CD4-positive, alpha-beta T cell treated with Interleukin-1 beta for 1 hour (primary cell): ENCODE data around the gene CEP350.
A peak's percentile ranks its signal among the peaks of the same experiment; 100 is the strongest.
"Not testable (repeated sequence)": the region's sequence is repeated elsewhere in the genome, so short reads cannot be mapped to it uniquely, and the experiment has no call there.

Experiments
- DNase-seq, 2 donors: peaks; one replicate each; pipeline ENCODE4 v3.0.0-alpha.2; 2020 to 2022

CEP350 gene

DNA sequence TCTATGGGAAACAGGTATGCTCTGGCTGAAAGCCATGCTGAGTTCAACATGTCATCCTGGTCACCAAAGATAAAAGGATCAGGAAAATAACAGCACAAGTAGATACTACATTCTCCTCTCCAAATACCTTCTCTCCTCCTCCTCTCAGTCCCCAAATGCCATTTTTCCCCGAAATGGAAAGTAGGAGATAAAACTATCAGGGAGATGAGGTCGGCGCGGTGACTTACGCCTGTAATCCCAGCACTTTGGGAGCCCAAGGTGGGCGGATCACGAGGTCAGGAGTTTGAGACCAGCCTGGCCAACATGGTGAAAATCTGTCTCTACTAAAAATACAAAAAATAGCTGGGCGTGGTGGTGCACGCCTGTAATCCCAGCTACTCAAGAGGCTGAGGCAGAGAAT, 179.1 kb downstream of the CEP350 start:
- not testable (repeated sequence) for DNase-seq

DNA sequence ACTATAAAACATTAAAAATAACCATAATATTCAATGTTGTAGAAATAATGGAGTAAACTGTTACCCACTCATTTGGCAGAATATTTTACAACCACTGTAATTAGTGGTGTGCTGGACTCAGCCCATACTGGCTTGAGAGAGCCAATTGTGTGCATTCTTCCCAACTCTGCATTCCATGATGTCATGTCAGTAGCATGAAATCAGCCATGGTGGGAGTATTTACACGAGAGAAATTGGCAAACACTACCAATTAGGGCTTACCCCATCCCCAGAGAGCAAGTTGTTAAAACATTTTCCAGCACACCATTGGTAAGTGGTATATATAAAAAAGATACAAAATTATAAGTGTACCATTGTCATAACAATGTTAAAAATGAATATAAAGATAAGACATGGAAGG, 180.9 kb downstream of the CEP350 start:
- DNase-seq = no peak

DNA sequence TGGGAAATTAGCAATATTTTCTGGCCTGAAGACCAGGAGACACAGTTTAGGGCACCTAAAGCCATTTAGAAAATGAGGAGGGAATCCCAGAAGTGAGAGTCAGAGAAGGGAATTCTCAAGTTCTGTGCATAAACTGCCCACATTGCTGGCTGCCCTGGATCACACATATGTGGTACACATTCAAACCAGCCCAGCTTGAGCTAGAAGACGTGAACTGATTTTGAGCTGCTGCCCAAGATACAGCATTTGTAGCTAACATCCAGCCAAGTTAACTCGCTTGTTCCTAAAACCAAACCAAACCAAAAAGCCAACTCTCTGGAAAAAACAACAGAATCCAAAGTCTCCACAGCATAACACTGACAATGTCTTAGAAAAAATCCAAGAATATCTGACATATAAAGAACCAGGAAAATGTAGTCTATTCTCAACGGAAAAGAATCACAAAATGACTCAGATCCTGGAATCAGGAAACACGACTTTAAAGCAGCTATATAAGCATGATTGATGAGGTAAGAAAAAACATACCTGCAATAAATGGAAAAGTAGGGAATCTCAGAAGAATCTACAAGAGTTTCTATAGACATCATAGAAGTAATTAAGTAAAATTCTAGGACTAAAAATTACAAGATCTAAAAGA, 181.8 kb downstream of the CEP350 start:
- DNase-seq = no peak

DNA sequence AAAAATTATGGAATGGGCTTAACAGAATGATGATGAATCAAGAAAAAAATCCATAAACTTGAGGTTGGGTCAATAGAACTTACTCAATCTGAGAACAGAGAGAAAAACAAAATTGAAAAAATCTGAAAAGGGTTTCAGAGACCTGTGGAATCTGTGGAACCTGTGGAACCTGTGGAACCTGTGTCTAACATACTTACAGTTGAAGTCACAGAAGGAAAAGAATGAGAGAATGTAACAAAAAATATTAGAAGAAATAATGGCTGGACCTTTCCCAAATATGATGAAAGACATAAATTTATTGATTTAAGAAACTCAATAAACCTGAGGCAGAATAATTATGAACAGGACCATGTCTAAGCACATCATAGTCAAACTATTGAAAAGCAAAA, 182.4 kb downstream of the CEP350 start:
- no peak for DNase-seq

DNA sequence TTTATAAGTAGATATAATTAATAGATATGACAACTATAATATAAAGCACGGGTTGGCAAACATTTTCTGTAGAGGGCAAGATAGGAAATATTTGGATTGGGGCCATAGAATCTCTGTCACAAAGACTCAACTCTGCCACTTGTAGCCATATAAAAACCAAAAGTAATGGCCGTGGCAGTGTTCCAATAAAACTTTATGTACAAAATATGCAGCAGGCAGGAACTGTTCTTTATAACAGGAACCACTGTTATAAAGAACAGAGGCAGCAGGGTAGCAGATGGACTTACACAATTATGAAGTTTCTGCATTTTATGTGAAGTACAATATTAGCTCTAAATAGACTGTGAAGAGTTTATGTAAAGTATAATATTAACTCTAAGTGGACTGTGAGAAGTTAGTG, 183.2 kb downstream of the CEP350 start:
- no peak for DNase-seq

DNA sequence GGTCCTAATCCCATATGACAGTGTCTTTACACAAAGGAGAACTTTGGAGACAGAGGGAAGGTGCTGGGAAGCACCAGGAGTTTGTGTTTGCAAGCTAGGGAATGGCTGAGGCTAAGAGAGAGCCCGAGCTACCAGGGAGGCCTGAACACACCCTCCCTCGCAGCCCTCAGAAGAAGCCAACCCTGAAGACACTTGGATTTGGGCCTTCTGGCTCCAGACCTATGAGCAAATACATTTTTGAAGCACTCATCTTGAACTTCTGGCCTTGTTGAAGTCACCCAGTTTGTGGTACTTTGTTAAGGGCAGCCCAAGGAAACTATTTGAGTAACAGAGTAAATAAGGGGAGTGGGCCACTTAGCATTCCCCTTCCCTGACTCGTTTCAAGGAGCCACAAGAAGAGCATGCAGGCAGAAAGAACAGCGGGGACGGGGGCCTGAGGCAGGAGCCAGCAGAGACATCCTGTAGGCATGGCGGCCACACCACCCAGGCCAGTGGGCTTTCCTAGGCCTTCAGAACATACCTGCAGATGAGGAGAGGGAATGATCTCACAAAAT, 186.8 kb downstream of the CEP350 start:
- DNase-seq = no peak

DNA sequence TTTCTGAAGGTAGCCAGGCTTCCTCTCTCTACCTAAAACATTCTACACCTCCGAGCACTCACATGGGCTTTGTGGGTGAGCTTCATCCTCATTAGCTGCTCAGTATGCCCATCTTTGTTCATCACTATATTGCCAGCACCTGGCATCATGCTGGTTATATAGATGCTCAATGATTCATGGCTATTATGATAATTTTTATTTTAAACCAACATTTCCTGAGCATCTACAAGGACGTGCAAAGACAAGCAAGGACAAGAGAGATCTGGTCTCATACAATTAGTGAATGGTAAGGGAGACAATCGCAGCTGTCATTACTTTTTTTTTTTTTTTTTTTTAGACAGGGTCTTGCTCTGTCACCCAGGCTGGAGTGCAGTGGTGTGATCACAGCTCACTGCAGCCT, 188.7 kb downstream of the CEP350 start:
- no peak for DNase-seq

DNA sequence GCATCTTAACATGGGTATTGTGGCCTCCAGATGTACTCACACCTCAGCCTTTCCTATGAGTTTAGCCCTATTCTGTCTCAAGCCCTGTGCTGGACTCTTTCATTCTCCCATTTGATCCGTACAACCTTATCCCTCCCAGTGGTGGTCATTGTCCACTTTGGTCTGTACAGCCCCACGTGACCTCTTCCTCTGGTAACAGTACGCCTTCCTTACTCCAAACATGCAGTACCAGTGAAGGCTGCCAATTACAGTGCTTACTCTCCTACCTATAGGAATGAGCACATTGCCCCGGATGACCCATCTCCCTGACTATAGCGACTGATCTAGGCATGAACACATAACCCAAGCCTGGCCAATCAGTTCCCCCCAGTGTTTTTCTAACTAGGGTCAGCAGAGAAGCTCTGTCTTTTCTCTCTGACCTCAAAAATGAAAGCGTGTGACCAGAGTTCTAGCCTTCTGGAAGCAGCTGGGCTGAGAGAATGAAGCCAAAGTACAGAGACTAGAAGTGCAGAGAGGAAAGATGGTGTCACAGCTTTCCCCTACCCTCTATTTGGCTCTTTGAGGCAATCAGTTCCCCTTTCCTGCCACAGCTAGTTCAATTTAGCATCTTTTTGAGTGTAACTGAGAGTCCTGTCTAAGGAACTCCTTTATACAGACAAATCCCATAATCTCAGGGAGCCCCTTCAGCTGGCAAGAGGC, 190.2 kb downstream of the CEP350 start:
- no peak for DNase-seq

DNA sequence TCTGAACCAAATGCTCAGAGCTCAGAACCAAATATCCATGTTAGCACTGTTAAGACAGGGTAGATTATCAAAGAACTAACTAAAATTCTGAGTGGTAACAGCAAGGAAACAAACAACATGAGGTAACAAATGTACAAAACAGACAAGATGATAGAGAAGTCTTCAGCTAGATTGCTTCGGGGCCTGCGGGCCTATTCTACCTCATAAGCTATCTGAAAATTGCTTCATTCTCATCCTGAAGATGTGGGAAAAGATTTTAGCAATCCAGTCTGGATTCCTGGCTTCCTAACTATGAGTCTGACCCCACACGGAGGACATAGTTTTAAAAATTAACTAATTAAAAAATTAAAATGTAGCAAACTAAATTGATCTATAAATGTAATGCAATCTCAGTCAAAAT, 190.8 kb downstream of the CEP350 start:
- DNase-seq = no peak

DNA sequence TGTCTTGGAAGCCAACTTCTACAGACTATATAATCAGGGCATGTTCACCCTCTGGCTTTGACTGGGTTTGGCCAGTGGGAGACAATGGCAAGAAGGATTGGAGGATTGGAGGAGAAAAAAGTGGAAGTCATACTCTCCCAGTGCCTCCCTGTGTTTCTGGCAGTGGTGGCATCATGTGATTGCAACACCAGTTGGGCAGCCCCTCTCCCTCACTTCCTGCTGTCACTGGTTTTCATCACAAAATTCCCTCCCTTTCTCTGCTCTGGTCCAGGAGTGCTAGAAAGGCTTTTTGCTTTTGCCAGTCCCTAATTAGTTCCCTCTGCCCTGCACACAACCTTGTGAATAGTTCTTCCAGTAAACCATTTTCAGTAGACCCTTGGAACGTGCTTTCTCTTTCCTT, 196.4 kb downstream of the CEP350 start:
- DNase-seq = peak in 1 of 2 donors; percentile 52

DNA sequence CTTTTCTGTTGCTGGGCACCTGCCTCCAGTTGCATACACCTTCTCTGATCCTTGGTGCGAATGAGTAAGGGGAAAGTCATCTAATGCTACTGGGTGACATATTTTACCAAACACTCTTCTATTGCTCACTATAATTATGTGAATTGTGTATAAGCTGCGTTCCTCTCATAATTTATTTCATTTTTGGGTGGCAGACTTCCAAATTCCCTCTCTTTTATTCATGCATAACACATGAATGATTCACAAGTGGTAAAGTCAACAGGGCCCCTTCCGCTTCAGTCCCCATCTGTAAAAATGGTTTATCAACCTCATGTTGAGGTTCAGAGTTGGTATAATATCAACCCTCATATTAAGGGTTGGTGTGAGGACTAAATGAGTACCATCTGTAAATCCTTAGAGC, 196.9 kb downstream of the CEP350 start:
- no peak for DNase-seq

DNA sequence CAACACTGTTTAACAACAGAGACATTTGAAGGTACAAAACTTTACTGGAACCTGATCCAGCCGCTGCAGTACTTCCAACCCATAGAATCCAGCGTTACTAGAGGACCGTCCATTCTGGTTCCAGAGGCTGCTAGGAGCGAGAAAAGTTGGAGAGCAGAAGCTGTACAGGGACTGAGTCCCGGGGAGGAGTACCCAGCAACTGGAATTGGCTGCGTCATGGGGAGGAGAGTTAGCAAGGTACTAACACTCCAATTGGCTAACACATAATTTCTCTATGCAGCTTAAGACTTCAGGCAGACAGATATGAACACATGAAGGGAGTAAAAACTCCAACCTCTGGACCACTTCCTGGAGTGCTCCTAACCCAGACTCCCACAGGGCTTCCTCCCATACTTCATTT, 198.0 kb downstream of the CEP350 start:
- DNase-seq = no peak

DNA sequence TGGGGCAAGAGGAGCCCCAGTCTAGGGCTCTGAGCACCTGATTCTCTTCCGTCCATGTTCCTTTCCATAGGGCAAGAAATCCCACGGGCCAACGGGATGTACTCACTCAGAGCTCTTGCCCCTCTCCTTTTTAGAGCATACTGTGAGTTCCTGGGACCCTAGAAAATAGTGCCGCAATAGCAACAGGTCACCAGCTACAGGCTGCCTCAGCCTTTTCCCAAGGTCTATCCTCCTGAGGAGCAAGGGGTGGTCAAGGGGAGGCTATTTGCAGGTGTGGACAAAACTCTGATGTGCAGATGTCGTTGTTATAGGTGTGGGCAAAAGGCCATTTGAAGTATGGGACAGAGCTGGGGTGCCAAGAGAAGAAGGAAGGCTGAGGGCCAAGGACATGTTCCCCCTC, 198.4 kb downstream of the CEP350 start:
- DNase-seq = no peak

DNA sequence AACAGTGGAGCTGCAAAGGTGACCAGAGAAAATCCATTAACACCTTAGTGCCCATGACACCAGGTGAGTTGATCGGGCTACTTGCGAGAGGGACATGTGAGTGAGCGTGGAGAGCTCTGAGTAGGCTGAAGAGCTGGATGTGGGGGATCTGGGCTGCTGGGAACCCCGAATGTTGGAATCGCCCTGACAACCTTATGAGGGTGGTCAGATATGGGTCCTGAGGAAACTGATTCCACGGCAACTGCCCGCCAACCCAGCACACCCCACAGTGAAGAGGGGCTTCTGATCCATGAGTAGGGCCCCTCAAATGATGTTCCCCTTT, 199.4 kb downstream of the CEP350 start:
- DNase-seq = no peak

DNA sequence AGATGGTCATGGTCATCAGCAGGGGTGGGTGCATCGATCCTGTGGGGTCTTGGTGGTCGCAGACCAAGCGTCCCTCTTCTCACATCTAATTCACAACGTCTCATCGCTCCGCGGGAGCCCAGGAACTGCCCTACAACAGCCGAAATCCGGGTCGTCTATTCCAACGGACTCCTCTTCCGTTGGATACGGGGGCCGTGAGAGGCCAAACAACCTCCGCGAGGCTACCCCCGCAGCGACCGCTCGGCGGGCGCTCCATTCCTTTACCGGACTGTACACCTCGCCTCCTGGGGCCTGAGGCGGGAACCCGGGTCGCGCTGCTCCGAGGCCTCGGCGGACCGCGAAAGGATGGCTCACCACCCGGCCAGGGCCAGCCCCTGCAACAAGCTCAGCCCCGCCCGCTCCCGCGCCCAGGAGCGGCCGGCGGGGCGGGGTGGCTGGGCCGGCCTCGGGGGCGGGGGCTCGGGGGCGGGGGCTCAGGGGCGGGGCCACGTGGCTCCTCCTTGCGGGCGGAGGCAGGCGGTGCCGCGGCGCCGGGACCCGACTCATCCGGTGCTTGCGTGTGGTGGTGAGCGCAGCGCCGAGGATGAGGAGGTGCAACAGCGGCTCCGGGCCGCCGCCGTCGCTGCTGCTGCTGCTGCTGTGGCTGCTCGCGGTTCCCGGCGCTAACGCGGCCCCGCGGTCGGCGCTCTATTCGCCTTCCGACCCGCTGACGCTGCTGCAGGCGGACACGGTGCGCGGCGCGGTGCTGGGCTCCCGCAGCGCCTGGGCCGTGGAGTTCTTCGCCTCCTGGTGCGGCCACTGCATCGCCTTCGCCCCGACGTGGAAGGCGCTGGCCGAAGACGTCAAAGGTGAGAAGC, 199.9 kb downstream of the CEP350 start, which contains the start of gene QSOX1:
Gene QSOX1 (plus strand): TSS at position 545 of the 857 bp plus-strand sequence. CDS start 39 bp downstream, at position 584.
- DNase-seq = peak; percentile 91 to 92

DNA sequence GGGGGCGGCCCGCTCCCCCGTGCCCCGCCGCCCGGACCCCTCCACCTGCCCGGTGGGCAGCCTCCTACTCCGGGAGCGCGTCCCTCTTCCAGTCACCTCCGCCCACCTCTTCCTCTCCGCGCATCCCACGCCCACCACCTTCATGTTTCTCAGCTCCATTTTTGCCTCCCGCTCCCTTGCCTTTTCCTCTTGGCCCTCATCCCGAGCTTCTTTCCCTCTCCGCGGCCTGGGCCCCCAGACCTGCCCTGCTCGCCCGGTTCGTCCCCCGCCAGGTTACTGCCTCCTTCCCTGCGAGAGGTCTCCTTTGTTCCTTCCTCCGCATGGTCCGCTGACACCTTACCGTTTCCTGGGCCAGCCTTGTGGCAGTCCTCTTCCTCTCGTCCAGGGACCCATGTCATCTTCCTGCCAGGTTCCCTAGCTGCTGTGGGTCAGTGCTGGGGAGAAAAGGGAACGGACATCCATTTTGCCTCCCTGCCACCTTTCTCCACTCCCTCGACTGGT, 200.6 kb downstream of the CEP350 start:
- peak in 1 of 2 donors; percentile 9 for DNase-seq

DNA sequence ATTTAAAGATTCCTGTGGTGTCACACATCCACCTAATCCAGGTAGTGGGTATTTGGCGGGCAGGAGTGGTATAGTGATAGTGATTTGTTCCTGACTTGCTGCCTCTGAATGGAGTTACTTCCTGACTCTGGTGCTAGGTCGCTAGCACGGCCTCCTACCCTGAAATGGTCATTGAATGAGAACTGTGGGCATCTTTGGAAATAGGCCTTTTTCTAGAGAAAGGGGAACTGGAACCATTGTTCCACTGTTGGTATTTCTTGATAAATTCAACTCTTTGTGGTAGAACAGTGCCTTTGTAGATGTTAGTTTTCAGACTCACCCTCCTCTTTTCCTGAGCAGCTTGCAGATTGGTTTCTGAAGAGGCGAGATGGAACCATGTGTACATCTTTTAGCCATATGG, 201.6 kb downstream of the CEP350 start:
- DNase-seq = no peak

DNA sequence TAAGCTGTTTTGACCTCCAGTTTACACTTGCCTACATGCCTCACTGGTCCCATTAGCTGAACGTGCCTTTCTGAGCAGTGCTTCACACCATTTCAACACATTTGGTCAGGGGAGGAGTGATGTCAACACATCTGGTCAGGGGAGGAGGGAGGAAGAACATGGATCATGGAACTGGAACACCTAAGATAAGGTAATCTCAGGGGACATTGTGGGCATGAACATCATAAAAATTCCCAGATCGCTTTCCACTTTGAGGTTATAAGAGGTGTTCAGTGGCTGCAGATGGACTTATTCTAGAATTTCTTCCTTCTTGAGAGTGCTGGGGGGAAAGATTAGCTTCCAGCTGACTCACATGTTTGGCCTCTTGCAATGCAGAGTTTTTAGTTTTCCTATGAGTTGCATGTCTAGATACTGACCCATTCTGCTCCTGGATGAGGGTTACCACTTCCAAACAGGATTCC, 202.1 kb downstream of the CEP350 start:
- DNase-seq = no peak

DNA sequence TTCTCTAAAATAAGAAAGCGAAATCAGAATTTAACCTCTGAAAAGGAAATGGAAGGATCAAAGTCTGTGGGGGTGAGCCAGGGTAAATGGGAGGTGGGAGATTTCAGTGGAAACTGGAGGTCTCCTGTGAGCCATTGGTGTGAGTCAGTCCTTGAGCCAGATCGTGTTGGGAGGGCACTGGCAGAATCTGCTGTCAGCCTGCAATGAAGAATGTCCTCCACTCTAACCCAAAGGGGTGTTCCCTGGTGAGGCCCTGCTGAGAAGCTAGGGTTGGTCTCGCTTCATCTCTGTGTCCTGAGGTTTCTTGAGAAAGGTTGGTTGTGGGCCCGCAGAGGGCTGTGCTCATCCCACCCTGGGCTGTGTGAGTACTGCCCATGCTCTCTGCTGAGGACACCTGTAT, 202.5 kb downstream of the CEP350 start:
- no peak for DNase-seq

DNA sequence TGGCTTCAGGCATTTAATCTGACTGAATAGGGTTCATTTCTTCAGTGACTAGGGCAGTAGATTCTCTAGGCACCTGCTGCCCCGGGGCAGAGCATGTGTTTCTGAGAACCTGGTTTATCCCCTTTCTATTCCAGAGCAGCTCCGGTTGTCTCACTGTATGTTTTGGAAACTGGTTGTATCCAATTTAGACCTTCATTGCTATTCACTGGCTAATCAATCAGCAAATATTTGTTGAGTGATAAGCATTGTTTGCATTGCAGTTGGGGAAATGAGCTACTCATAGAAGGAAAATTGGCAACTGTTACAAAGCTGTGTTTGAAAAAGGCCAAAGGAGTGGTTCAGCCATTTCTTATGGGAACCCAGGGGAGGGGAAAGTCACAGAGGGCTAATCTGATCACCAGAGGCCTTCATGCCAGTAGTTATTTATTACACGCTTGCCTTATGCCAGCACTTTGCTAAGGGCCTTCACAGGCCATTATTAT, 203.0 kb downstream of the CEP350 start:
- DNase-seq = no peak

DNA sequence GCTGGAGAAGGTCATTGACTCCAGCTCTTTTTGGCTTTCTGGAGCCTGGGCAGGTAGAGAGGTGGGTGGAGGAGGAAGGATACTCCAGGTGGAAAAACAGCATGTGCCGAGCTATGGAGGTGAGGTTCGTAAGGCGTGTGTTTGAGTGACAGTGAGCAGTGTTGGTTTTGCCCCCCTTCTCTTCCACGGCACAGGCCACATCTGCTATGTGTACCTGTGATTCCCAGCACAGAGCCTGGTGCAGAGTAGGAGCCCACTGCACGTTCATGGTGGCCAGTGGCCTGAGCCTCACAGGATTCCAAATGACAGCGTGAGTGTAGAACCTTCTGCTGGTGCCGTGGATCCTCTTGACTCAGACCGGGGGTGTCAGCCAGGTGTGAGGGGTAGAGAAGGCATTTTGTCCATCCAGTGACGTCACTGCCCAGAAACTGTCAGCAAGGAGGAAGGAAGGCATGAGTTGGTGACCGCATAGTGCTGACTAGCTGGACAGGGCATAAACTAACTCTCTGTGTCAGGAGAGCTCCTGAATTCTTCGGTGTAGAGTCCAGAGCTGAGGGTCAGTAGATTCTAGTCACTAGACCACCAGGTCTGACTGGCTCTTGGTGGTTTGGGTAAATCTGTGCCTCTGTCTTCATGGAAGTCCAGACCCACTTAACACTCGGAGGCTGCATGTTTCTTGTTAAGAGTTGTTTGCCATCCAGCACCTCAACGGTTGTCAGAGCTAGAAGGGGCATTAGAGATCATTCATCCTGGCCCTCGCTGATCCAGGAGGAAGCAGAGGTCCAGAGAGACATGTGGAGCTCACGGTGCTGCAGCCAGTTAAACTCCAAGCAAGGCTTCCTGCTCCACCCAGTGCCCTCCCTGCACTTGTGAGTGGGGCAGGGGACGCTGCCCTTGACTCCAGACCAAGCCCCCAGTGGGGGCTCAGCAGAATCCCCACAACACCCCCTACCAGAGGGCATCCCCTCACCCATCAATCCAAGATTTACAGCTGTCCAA, 203.8 kb downstream of the CEP350 start:
- no peak for DNase-seq

DNA sequence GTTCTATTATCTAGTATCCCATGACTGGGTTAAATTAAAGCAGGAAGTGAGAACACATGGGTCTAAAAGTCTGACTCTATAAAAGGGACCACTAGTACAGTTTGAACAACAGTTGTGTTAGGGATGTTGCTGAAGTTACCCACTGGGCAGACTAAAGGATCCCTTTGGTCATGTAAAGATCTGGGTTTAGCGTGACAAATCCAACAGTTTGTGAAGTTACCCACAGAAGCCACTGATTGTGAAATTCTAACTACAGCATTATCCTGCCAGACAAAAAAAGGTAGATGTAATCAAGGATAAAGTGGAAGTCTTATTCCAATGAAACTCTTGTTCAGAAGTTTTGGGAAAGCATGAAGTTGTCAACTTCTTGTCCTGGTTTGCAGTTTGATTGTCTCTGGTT, 205.7 kb downstream of the CEP350 start:
- no peak for DNase-seq
